SKM-1 treated with dmso at 0.1 percent for 144 hours (cell line): ENCODE measurements around the gene EME2.

Experiments
- DNase-seq: peaks from one replicate; lab custom pipeline; 2025; ENCODE audit not compliant: unreplicated experiment; lab: John Stamatoyannopoulos, UW

Gene EME2

DNA sequence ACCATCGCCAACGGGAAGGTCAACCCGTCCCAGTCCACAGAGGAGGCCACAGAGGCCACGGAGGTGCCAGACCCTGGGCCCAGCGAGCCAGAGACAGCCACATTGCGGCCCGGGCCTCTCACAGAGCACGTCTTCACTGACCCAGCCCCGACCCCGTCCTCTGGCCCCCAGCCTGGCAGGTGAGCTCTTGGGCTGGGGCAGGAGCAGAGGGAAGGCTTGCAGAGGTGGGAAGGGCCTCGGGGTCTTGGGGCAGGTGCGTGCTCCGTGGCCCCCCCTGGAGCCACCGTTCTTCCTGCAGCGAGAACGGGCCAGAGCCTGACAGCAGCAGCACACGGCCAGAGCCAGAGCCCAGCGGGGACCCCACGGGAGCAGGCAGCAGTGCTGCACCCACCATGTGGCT lies 6.4 kb upstream of the EME2 start:
- no peak for DNase-seq

- no peak for DNase-seq
Observed at GRCh38 chr16:1766701-1767100, 5.9 kb upstream of the EME2 start.

DNA sequence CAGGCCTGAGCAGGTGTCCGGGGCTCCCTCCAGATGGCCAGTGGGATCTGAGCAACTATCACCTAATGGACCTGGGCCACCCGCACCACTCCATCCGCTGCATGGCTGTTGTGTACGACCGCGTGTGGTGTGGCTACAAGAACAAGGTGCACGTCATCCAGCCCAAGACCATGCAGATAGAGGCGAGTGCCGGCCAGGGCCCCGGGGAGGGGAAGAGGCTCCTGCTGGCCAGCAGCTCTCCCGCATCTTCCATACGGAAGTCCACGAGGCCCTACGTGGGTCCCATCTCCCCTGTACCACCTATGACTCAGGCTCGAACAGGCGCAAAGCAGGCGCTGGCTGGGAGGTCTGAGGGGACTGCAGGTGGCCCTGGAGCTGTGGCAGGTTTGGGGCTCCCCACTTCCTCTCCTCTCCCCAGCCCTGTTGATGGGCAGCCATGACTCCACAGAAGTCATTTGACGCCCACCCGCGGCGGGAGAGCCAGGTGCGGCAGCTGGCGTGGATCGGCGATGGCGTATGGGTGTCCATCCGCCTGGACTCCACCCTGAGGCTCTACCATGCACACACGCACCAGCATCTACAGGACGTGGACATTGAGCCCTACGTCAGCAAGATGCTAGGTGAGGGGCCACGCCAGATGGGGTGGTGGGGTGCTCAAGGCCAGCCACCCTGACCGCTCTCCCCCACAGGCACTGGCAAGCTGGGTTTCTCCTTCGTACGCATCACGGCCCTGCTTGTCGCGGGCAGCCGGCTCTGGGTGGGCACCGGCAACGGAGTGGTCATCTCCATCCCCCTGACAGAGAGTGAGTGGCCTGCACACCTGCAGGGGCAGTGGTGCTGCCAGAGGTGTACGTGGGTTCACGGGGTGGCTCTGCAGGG lies 5.3 kb upstream of the EME2 start:
- DNase-seq: no peak

DNA sequence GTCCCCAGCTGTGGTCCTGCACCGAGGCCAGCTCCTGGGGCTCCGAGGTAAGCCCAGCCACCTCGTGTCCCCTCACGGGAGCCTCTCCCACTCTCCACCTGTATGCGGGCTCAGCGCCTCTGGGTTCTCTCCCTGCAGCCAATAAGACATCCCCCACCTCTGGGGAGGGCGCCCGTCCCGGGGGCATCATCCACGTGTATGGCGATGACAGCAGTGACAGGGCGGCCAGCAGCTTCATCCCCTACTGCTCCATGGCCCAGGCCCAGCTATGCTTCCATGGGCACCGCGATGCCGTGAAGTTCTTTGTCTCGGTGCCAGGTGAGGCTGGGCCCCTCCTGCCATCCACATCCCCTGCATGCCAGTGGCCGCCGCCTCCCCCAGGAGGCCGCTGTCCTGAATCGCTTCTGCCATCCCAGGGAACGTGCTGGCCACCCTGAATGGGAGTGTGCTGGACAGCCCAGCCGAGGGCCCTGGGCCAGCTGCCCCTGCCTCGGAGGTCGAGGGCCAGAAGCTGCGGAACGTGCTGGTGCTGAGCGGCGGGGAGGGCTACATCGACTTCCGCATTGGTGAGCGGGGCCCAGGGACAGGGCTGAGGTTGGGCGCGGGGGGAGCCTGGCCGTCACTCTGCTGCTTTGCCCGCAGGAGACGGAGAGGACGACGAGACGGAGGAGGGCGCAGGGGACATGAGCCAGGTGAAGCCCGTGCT lies 4.4 kb upstream of the EME2 start:
- no peak for DNase-seq

DNA sequence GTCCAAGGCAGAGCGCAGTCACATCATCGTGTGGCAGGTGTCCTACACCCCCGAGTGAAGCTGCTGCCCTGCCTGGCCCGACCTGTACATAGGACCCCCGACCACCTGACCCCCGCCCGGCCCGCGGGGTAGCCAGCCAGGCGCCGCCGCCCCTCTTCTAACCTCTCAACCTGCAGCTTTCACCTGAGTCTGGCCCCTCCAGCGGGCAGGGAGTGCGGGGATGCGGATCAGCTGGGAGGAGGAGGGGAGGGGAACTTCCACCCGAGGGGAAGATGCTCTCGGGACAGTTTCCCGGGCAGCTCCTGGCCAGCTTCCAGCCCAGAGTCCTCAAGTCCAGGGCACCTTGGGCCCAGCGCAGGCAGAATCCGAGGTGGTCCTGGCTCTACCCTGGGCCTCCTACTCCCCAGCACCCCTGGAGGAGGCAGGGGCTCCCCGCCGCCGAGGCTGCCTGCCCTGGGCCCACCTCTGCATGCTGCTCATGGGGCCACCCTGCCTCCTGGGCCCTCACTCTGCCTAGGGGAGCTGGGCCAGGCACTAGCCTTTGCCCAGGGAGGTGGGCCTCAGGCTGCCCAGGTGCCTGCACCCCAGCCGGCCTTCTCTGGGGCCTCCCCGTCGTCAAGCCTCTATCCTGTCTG lies 3.7 kb upstream of the EME2 start:
- DNase-seq: no peak

GRCh38 chr16:1769402-1770300 lies 3.0 kb upstream of the EME2 start:
- no peak for DNase-seq

GRCh38 chr16:1770328-1771187 lies 2.1 kb upstream of the EME2 start:
- no peak for DNase-seq

GRCh38 chr16:1771188-1771863 lies 1.3 kb upstream of the EME2 start, which contains the start of gene NME3:
Gene NME3, minus strand, starts transcription at chr16:1771543. Its CDS starts 9 bp downstream, at chr16:1771534.
- no peak for DNase-seq

GRCh38 chr16:1771864-1772361 lies 697 bp upstream of the EME2 start:
- DNase-seq: no peak

- DNase-seq: peak; percentile 58
Observed at GRCh38 chr16:1772908-1773702, 495 bp downstream of the EME2 start, which contains the start of gene MRPS34. Gene MRPS34, minus strand, starts transcription at chr16:1773134. Its CDS starts 15 bp downstream, at chr16:1773119.

DNA sequence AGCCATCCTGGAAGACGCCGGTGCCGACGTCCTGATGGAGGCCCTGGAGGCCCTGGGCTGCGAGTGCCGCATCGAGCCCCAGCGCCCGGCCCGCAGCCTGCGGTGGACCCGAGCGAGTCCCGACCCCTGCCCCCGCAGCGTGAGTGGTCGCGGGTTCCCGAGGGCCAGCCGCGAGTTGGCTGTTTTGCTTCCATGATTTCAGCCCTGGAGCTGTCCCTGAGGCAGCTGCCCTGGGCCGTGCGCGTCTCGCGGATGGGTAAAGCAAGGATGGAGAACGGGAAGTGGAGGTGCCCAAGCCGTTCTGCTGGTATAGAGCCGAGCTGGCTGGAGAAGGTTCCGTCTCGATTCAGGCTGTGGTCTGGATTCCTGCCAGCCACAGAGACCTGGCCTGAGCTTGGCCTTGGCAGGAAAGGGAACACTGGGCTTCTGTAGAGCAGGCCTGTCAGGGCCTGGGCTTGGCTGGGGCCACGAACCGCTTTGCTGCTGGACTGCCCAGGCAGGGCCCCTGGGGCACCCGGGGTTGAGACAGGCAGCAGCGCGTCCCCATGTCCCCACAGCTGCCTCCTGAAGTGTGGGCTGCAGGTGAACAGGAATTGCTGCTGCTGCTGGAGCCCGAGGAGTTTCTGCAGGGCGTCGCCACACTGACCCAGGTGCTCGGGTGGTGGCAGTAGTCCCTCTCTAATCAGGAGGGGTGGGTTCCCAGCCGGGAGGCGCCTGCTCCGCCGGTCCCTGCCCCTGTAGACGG lies 1.3 kb downstream of the EME2 start:
- peak; percentile 74 for DNase-seq

DNA sequence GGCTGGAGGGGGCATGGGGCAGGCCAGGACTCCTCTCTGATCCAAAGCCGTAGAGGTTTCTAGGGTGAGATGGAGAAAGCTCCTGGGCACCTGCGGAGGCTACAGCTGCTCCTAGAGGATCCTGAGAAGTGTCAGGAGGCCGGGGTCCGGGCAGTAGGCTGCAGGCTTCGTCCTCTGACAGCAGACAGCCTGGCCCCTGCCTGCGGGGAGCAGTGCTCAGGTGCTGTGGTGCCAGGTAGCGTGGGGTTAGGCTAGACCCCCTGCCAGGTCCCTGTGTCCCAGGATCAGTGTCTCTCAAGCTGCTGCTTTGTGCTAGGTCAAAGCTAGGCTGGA lies 1.8 kb downstream of the EME2 start:
- DNase-seq: no peak

DNA sequence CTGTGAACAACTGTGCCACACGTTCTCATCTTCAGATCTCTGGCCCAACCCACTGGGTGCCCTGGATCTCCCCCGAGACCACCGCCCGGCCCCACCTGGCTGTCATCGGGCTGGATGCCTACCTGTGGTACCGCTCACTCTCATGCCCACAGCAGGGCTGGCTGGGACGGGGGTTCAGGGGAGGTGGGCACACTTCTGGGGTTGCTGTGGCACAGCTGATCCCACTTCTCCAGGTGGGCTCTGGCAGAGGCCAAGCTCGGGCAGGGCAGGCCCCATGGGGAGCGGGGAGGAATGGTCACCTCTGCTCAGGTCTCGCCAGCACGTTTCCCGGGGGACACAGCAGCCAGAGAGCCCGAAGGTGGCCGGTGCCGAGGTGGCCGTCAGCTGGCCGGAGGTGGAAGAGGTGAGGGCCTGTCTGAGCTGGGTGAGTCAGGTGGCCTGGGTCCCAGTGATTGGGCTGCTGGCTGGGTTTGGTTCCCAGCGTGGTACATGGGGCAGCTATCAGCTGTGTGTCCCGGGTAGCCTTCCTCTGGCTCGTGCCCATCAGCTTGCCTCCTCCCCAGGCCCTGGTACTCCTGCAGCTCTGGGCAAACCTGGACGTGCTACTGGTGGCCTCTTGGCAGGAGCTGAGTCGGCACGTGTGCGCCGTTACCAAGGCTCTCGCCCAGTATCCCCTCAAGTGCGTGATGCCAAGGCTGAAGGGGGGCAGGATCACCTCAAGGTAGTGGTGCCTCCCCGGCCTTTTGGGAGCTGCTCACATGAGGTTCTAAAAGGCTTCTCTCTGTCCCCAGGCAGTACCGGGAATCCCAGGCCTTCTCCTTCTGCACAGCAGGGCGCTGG lies 2.6 kb downstream of the EME2 start:
- no peak for DNase-seq

- DNase-seq: no peak
Observed at GRCh38 chr16:1775846-1776671, 3.4 kb downstream of the EME2 start.

GRCh38 chr16:1776672-1776955 lies 4.0 kb downstream of the EME2 start:
- DNase-seq: no peak

- no peak for DNase-seq
Observed at GRCh38 chr16:1776991-1777374, 4.4 kb downstream of the EME2 start.
